ENCODE measurements around the gene XDH.

Gene XDH

GRCh38 chr2:31337197-31337596 is 77.3 kb downstream of the XDH start:
- no peak for DNase-seq (ENCODE audit: low read depth in 1 of 2, low spot score in 1 of 2)
- no peak for TF ChIP-seq CTCF (IDR thresholded peaks at IDR 0.05; ENCODE audit: insufficient read depth, low read length)
- no peak for TF ChIP-seq REST (IDR thresholded peaks at IDR 0.05; ENCODE audit: insufficient replicate concordance, low read depth)
- no peak for TF ChIP-seq GABPA (IDR thresholded peaks at IDR 0.05; ENCODE audit: low read depth)
- TF ChIP-seq POLR2AphosphoS5 (IDR thresholded peaks at IDR 0.05; ENCODE audit: low read depth) = no peak
- TF ChIP-seq SPI1 (IDR thresholded peaks at IDR 0.05; ENCODE audit: borderline replicate concordance, low read depth) = no peak
- no peak overlapping the region for H3K4me3 ChIP-seq (replicated peaks; ENCODE audit: insufficient read depth, low read length)
- H3K27me3 ChIP-seq (ENCODE audit: insufficient read depth, poor library complexity, severe bottlenecking) = no peaks in the 10 kb centered on the region
- H3K27ac ChIP-seq (replicated peaks) = no peak overlapping the region

GRCh38 chr2:31335921-31336585 is 78.5 kb downstream of the XDH start:
- TF ChIP-seq SPI1 (IDR thresholded peaks at IDR 0.05; ENCODE audit: borderline replicate concordance, low read depth) (no peak), POLR2AphosphoS5 (IDR thresholded peaks at IDR 0.05; ENCODE audit: low read depth) (no peak), GABPA (IDR thresholded peaks at IDR 0.05; ENCODE audit: low read depth) (no peak), CTCF (IDR thresholded peaks at IDR 0.05; ENCODE audit: insufficient read depth, low read length) (no peak), REST (IDR thresholded peaks at IDR 0.05; ENCODE audit: insufficient replicate concordance, low read depth) (no peak)
- H3K4me3 ChIP-seq (replicated peaks; ENCODE audit: insufficient read depth, low read length) = no peak overlapping the region
- H3K27ac ChIP-seq (replicated peaks) = no peak overlapping the region
- no peak for DNase-seq (ENCODE audit: low read depth in 1 of 2, low spot score in 1 of 2)
- H3K27me3 ChIP-seq (ENCODE audit: insufficient read depth, poor library complexity, severe bottlenecking) = no peaks in the 10 kb centered on the region

GRCh38 chr2:31334311-31335026 is 80.1 kb downstream of the XDH start:
- Histone ChIP-seq H3K27me3 (ENCODE audit: insufficient read depth, poor library complexity, severe bottlenecking) (no peaks in the 10 kb centered on the region), H3K4me3 (replicated peaks; ENCODE audit: insufficient read depth, low read length) (no peak overlapping the region), H3K27ac (replicated peaks) (no peak overlapping the region)
- DNase-seq (ENCODE audit: low read depth in 1 of 2, low spot score in 1 of 2) = no peak
- TF ChIP-seq REST (IDR thresholded peaks at IDR 0.05; ENCODE audit: insufficient replicate concordance, low read depth) (no peak), CTCF (IDR thresholded peaks at IDR 0.05; ENCODE audit: insufficient read depth, low read length) (no peak), GABPA (IDR thresholded peaks at IDR 0.05; ENCODE audit: low read depth) (no peak), POLR2AphosphoS5 (IDR thresholded peaks at IDR 0.05; ENCODE audit: low read depth) (no peak), SPI1 (IDR thresholded peaks at IDR 0.05; ENCODE audit: borderline replicate concordance, low read depth) (no peak)

Measured in HL-60 (cell line).